Measurements from ENCODE around the gene SRSF5.
"Not testable (repeated sequence)": the region's sequence is repeated elsewhere in the genome, so short reads cannot be mapped to it uniquely, and the experiment has no call there.

Gene SRSF5

DNA sequence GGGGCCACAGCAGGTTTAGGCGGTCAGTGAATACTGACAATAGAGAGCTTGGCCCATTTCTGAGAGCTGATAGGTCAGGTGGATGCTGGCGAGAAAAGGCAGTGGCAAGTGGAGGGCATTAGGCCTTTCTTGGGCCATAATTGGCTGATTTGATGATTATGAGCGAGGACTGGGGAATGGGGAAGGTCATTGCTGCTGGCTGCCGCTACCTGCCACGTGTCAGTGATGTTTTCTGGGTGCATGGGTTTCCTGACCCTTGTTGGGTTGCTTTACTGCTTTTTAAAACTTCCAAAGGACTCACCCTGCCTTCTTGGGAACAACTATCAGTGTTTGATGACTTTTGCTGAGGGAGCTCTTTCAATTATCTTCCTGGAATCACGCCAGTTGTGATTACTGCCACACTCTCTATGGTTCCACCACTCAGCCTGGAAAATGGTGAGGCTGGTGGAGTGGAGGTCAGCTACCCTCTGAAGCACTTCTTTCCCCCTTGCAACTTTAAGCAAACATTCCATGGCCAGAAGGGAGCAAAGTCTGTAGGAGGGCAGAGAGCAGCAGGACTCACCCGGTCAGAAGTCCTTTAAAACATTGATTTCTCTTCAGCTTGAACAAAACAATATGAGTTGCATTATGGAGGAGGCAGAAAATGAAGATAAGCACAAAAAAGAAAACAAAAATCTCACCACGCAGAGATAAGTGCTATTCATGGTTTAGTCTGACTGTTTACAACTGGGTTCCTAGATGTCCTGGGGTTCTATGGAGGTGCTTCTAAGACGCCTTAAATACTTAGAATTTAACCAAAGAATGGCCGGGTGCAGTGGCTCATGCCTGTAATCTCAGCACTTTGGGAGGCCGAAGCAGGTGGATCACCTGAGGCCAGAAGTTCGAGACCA lies 42.2 kb downstream of the SRSF5 start:
- H3K9ac ChIP-seq (ENCODE audit: low read length): no peak overlapping the region
- H3K9me3 ChIP-seq (ENCODE audit: control insufficient read depth, low read length): no peaks in the 10 kb centered on the region
- no peak for DNase-seq (ENCODE audit: low read depth)
- peaks cover 11% of the 10 kb centered on the region for H3K27me3 ChIP-seq (replicated peaks; ENCODE audit: control insufficient read depth, insufficient read depth, low read length)
- no peak overlapping the region for H3K4me3 ChIP-seq (ENCODE audit: low read length)
- no peaks in the 10 kb centered on the region for H3K36me3 ChIP-seq (ENCODE audit: control insufficient read depth, insufficient read depth, low read length, severe bottlenecking)
- H3K4me1 ChIP-seq (ENCODE audit: control insufficient read depth, insufficient read depth, low read length): no peaks in the 10 kb centered on the region

DNA sequence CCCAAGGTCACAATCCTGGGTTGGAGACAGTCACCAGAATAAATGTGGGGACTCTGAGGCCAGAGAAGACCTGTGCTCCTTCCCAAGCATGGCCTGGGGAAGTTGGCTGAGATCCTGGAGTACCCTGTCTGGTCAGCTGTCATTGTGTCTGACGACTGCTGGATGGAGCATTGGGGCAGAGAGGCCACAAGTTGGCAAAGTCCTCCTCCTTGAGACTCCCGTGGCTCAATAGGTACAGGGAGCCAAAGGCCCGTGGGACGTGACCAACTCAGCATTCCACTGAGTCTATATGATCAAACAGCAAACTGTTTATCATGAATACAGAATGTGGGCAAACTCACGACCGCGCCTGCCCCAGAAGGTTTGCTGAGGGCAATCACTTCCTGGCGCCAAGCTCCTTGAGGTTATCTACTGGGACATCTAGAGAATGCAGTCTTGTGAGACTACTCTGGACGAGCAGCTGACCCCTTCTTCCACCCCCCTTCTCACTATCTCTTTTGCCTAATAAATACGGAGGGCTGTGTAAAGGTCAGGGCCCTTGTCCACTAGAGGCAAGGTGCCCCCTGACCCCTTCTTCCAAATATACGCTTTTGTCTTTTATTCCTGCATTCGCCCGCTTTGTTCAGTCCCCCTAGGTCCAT lies 44.4 kb downstream of the SRSF5 start:
- Histone ChIP-seq H3K4me1 (ENCODE audit: control insufficient read depth, insufficient read depth, low read length) (no peaks in the 10 kb centered on the region), H3K9ac (ENCODE audit: low read length) (no peak overlapping the region), H3K36me3 (ENCODE audit: control insufficient read depth, insufficient read depth, low read length, severe bottlenecking) (no peaks in the 10 kb centered on the region), H3K27me3 (replicated peaks; ENCODE audit: control insufficient read depth, insufficient read depth, low read length) (peaks cover 33% of the 10 kb centered on the region), H3K9me3 (ENCODE audit: control insufficient read depth, low read length) (no peaks in the 10 kb centered on the region), H3K4me3 (ENCODE audit: low read length) (no peak overlapping the region)
- no peak for DNase-seq (ENCODE audit: low read depth)

DNA sequence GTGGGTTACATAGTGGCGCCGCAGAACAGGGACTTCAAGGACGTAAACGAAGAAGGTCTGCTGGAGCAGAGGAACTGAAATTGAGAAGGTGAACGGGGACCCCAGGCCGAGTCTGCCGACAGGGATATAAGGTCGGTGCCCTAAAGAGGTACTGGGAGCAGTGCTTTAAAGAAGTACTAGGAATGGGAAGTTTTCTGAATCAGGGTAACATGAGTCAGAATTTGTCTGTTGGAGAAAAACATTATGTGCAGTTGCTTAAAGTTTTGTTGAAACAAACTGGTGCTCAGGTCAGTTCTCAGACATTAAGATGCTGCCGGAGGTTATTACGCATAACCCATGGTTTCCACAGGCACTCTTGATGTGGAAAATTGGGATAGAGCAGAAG lies 44.9 kb downstream of the SRSF5 start:
- Histone ChIP-seq H3K27me3 (replicated peaks; ENCODE audit: control insufficient read depth, insufficient read depth, low read length) (peaks cover 38% of the 10 kb centered on the region), H3K4me3 (ENCODE audit: low read length) (no peak overlapping the region)
- no peak for DNase-seq (ENCODE audit: low read depth)

DNA sequence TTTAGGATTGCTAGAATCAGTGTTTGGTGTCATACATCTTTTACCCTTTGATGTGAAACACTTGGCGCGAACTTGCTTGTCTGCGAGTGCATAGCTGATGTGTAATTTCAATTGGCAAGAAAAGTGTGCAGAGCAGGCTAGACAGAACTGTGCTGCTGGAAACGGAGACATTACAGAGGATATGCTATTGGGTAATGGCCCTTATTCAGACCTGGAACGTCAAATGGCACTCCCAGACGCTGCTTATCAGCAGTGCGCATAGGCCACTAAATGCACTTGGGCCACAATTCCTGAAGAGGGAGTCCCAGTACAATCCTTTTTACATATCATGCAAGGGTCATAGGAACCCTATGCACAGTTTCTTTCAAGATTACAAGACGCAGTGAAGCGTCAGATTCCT lies 45.8 kb downstream of the SRSF5 start:
- no peaks in the 10 kb centered on the region for H3K36me3 ChIP-seq (ENCODE audit: control insufficient read depth, insufficient read depth, low read length, severe bottlenecking)
- no peak for DNase-seq (ENCODE audit: low read depth)
- H3K4me3 ChIP-seq (ENCODE audit: low read length): no peak overlapping the region
- no peaks in the 10 kb centered on the region for H3K9me3 ChIP-seq (ENCODE audit: control insufficient read depth, low read length)
- H3K27me3 ChIP-seq (replicated peaks; ENCODE audit: control insufficient read depth, insufficient read depth, low read length): peaks cover 45% of the 10 kb centered on the region
- no peaks in the 10 kb centered on the region for H3K4me1 ChIP-seq (ENCODE audit: control insufficient read depth, insufficient read depth, low read length)
- H3K9ac ChIP-seq (ENCODE audit: low read length): no peak overlapping the region

More for the DNA sequence above, 44.9 kb downstream of the SRSF5 start:
- Histone ChIP-seq H3K36me3 (ENCODE audit: control insufficient read depth, insufficient read depth, low read length, severe bottlenecking) (no peaks in the 10 kb centered on the region), H3K4me1 (ENCODE audit: control insufficient read depth, insufficient read depth, low read length) (no peaks in the 10 kb centered on the region), H3K9ac (ENCODE audit: low read length) (no peak overlapping the region), H3K9me3 (ENCODE audit: control insufficient read depth, low read length) (no peaks in the 10 kb centered on the region)

DNA sequence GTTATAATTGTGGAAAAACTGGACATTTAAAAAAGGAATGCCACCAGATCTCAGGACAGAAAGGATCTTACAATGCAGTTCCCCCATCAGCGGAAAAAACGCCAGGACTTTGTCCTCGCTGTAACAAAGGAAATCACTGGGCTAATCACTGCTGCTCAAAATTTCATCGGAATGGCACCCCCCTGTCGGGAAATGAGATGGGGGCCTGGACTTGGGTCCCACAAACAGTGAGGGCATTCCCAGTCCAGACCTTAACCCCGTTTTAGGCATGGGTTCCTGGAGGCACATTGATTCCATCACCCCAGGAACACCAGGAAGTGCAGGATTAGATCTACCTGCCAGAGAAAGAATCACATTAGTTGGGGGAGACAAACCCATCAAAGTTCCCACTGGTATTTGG lies 46.4 kb downstream of the SRSF5 start:
- H3K9ac ChIP-seq (ENCODE audit: low read length); DNase-seq (ENCODE audit: low read depth); H3K9me3 ChIP-seq (ENCODE audit: control insufficient read depth, low read length); H3K4me1 ChIP-seq (ENCODE audit: control insufficient read depth, insufficient read depth, low read length); H3K36me3 ChIP-seq (ENCODE audit: control insufficient read depth, insufficient read depth, low read length, severe bottlenecking); H3K4me3 ChIP-seq (ENCODE audit: low read length): not testable (repeated sequence)
- H3K27me3 ChIP-seq (replicated peaks; ENCODE audit: control insufficient read depth, insufficient read depth, low read length): peaks cover 47% of the 10 kb centered on the region

DNA sequence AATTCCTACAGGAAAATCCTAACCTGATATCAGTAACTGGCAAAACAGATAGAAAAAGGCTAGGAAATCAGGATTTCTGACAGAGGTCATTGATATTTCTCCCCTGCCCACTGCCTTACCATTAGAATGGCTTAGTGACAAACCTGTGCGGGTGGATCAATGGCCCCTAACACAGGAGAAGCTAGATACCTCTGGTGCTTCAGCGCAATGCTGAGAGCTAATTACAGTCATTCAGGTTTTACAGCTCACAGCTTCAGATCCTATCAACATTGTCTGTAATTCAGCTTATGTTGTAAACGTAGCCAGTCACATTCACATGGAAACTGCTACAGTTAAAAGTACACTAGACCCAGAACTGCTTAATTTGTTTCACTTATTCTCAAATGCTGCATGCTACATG lies 47.5 kb downstream of the SRSF5 start:
- Histone ChIP-seq H3K36me3 (ENCODE audit: control insufficient read depth, insufficient read depth, low read length, severe bottlenecking) (no peaks in the 10 kb centered on the region), H3K9ac (ENCODE audit: low read length) (no peak overlapping the region), H3K9me3 (ENCODE audit: control insufficient read depth, low read length) (no peaks in the 10 kb centered on the region), H3K27me3 (replicated peaks; ENCODE audit: control insufficient read depth, insufficient read depth, low read length) (peaks cover 47% of the 10 kb centered on the region), H3K4me1 (ENCODE audit: control insufficient read depth, insufficient read depth, low read length) (no peaks in the 10 kb centered on the region), H3K4me3 (ENCODE audit: low read length) (no peak overlapping the region)
- no peak for DNase-seq (ENCODE audit: low read depth)

DNA sequence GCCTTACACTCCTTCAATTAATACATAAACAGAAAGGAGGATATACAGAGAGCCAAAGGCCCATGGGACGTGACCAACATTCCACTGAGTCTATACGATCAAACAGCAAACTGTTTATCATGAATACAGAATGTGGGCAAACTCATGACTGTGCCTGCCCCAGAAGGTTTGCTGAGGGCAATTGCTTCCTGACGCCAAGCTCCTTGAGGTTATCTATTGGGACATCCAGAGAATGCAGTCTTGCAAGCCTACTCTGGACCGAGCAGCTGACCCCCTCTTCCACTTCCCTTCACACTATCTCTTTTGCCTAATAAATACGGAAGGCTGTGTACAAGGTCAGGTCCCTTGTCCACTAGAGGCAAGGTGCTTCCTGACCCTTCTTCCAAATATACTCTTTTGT lies 48.6 kb downstream of the SRSF5 start:
- DNase-seq (ENCODE audit: low read depth): no peak
- Histone ChIP-seq H3K9ac (ENCODE audit: low read length) (no peak overlapping the region), H3K27me3 (replicated peaks; ENCODE audit: control insufficient read depth, insufficient read depth, low read length) (peaks cover 52% of the 10 kb centered on the region)

DNA sequence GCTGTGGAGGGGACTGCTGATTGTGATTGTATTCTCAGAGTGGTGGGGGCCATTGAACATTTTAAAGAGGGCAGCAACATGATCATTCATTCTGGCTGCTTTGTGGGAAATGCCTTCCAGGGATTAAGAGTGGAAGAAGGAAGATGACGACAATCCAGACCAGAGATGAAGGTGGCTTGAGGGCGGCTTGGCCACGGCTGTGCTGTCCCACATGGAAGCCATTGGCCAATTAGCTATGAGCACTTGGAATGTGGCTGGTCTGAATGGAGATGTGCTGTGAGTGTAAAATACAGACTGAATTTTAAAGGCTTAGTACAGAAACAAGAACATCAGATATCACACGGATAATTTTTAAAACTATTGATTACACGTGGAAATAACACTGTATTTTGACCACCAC lies 49.3 kb downstream of the SRSF5 start:
- Histone ChIP-seq H3K27me3 (replicated peaks; ENCODE audit: control insufficient read depth, insufficient read depth, low read length) (peaks cover 52% of the 10 kb centered on the region), H3K36me3 (ENCODE audit: control insufficient read depth, insufficient read depth, low read length, severe bottlenecking) (no peaks in the 10 kb centered on the region), H3K4me1 (ENCODE audit: control insufficient read depth, insufficient read depth, low read length) (no peaks in the 10 kb centered on the region), H3K9ac (ENCODE audit: low read length) (no peak overlapping the region), H3K4me3 (ENCODE audit: low read length) (no peak overlapping the region), H3K9me3 (ENCODE audit: control insufficient read depth, low read length) (no peaks in the 10 kb centered on the region)
- DNase-seq (ENCODE audit: low read depth): no peak

More for the DNA sequence above, 48.6 kb downstream of the SRSF5 start:
- Histone ChIP-seq H3K36me3 (ENCODE audit: control insufficient read depth, insufficient read depth, low read length, severe bottlenecking) (no peaks in the 10 kb centered on the region), H3K9me3 (ENCODE audit: control insufficient read depth, low read length) (no peaks in the 10 kb centered on the region), H3K4me1 (ENCODE audit: control insufficient read depth, insufficient read depth, low read length) (no peaks in the 10 kb centered on the region), H3K4me3 (ENCODE audit: low read length) (no peak overlapping the region)

DNA sequence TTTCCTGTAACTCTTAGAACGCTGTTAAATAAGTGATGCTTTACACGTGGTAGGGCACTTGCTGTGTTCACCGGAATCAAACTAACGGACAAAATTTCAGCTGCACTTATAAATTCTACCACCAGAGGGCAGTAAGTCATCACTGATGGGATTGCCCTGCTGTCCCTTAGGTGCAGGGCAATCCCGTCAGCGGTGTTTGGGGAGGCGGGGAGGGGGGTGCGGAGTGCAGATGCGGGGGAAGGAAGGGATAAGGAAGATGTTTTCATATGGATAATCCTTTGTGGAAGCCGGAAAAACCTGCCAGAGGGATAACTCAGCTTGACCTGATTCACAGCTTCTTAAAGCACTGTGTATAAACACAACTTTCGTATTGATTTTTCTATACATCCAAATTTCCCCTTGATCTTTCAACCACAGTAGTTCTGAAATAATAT lies 51.8 kb downstream of the SRSF5 start:
- DNase-seq (ENCODE audit: low read depth): peak; percentile 81
- Histone ChIP-seq H3K4me1 (ENCODE audit: control insufficient read depth, insufficient read depth, low read length) (no peaks in the 10 kb centered on the region), H3K36me3 (ENCODE audit: control insufficient read depth, insufficient read depth, low read length, severe bottlenecking) (no peaks in the 10 kb centered on the region), H3K27me3 (replicated peaks; ENCODE audit: control insufficient read depth, insufficient read depth, low read length) (peaks cover 44% of the 10 kb centered on the region), H3K4me3 (ENCODE audit: low read length) (no peak overlapping the region), H3K9me3 (ENCODE audit: control insufficient read depth, low read length) (no peaks in the 10 kb centered on the region), H3K9ac (ENCODE audit: low read length) (no peak overlapping the region)

DNA sequence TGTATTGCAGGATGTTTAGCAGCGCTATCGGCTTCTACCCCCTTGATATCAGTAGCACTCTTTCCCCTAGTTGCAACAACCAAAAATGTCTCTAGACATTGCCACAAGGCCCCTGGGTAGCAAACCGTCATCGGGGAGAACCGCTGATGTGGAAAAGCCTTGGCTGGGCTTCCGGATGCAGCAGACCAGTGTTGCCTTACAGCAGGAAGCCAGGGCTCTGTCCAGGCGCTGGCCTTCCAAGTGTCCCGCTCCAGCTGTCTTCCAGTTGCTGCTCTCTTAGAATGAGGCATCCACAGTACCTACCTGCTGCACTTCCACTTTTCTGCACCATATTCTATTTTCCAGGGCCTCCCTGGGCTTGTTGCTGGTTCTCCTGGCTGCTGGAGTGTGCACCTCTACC lies 52.7 kb downstream of the SRSF5 start:
- H3K27me3 ChIP-seq (replicated peaks; ENCODE audit: control insufficient read depth, insufficient read depth, low read length): peaks cover 36% of the 10 kb centered on the region
- no peak overlapping the region for H3K9ac ChIP-seq (ENCODE audit: low read length)
- DNase-seq (ENCODE audit: low read depth): no peak
- H3K9me3 ChIP-seq (ENCODE audit: control insufficient read depth, low read length): no peaks in the 10 kb centered on the region
- no peaks in the 10 kb centered on the region for H3K36me3 ChIP-seq (ENCODE audit: control insufficient read depth, insufficient read depth, low read length, severe bottlenecking)
- H3K4me3 ChIP-seq (ENCODE audit: low read length): no peak overlapping the region
- H3K4me1 ChIP-seq (ENCODE audit: control insufficient read depth, insufficient read depth, low read length): no peaks in the 10 kb centered on the region

DNA sequence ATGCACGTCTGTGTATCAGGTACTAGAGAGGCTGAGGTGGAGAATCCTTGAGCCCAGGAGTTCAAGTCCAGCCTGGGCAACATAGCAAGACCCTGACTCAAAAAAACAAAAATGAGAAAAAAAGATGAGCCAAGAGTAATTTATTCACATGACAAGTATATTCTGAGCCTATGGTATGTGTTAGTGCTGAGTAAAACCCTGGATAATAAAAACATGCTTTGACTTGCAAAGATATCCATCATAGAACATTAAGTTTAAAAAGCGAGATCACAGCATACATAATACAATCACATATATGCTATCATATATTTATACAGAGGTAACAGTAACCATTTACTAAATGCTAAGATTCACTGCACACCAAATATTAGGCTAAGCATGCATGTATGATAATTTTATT lies 54.0 kb downstream of the SRSF5 start:
- no peak overlapping the region for H3K4me3 ChIP-seq (ENCODE audit: low read length)
- H3K9me3 ChIP-seq (ENCODE audit: control insufficient read depth, low read length): peaks cover 8% of the 10 kb centered on the region
- H3K36me3 ChIP-seq (ENCODE audit: control insufficient read depth, insufficient read depth, low read length, severe bottlenecking): no peaks in the 10 kb centered on the region
- H3K9ac ChIP-seq (ENCODE audit: low read length): no peak overlapping the region
- H3K4me1 ChIP-seq (ENCODE audit: control insufficient read depth, insufficient read depth, low read length): no peaks in the 10 kb centered on the region
- peaks cover 23% of the 10 kb centered on the region for H3K27me3 ChIP-seq (replicated peaks; ENCODE audit: control insufficient read depth, insufficient read depth, low read length)
- DNase-seq (ENCODE audit: low read depth): no peak
